NCI-H524 treated with DMSO at 0.1 percent for 48 hours (cell line): ENCODE results near the gene MLKL.
"Not testable (repeated sequence)": the region's sequence is repeated elsewhere in the genome, so short reads cannot be mapped to it uniquely, and the experiment has no call there.

Source experiments
- DNase-seq: peaks from one replicate; lab custom pipeline; 2025; lab: John Stamatoyannopoulos, UW

The MLKL gene

GRCh38 chr16:74699666-74700065 lies 996 bp downstream of the MLKL start:
- DNase-seq, result no peak

GRCh38 chr16:74698222-74698621 lies 2.4 kb downstream of the MLKL start:
- DNase-seq, result no peak

GRCh38 chr16:74695450-74696422 lies 4.9 kb downstream of the MLKL start:
- DNase-seq, result peak; percentile 87

GRCh38 chr16:74691093-74691855 lies 9.4 kb downstream of the MLKL start:
- no peak for DNase-seq

- no peak for DNase-seq
Observed at GRCh38 chr16:74682556-74682955, 18.1 kb downstream of the MLKL start.

- DNase-seq, result no peak
Observed at GRCh38 chr16:74680681-74681080, 20.0 kb downstream of the MLKL start.

- DNase-seq, result no peak
Observed at GRCh38 chr16:74679983-74680382, 20.7 kb downstream of the MLKL start.

- DNase-seq, result no peak
Observed at GRCh38 chr16:74677868-74678267, 22.8 kb downstream of the MLKL start.

GRCh38 chr16:74673876-74674275 lies 26.8 kb downstream of the MLKL start:
- no peak for DNase-seq

GRCh38 chr16:74668877-74669276 lies 31.8 kb downstream of the MLKL start:
- not testable (repeated sequence) for DNase-seq

- DNase-seq, result no peak
Observed at GRCh38 chr16:74667255-74667700, 33.4 kb downstream of the MLKL start.

- peak; percentile 98 for DNase-seq
Observed at GRCh38 chr16:74666425-74667254, 34.0 kb downstream of the MLKL start, which contains the start of gene RFWD3. RFWD3 (minus strand) TSS chr16:74666877; CDS start chr16:74661449, 5,428 bp downstream.

- no peak for DNase-seq
Observed at GRCh38 chr16:74666010-74666421, 34.6 kb downstream of the MLKL start.

- DNase-seq, result no peak
Observed at GRCh38 chr16:74661064-74661463, 39.6 kb downstream of the MLKL start.

- no peak for DNase-seq
Observed at GRCh38 chr16:74660383-74660782, 40.3 kb downstream of the MLKL start.

GRCh38 chr16:74659041-74659440 lies 41.6 kb downstream of the MLKL start:
- no peak for DNase-seq

- DNase-seq, result no peak
Observed at GRCh38 chr16:74657870-74658642, 42.6 kb downstream of the MLKL start.

GRCh38 chr16:74654536-74655050 lies 46.1 kb downstream of the MLKL start:
- no peak for DNase-seq

GRCh38 chr16:74652883-74653282 lies 47.8 kb downstream of the MLKL start:
- DNase-seq, result not testable (repeated sequence)

- no peak for DNase-seq
Observed at GRCh38 chr16:74652249-74652648, 48.4 kb downstream of the MLKL start.

- no peak for DNase-seq
Observed at GRCh38 chr16:74651841-74652240, 48.8 kb downstream of the MLKL start.
